ENCODE measurements around the gene LPCAT4. TPM values are rescaled to one million over a fixed set of nuclear protein-coding genes. Genes with fewer than 3 reads are reported as not detected.
"Not testable (repeated sequence)": the region's sequence is repeated elsewhere in the genome, so short reads cannot be mapped to it uniquely, and the experiment has no call there.

The LPCAT4 gene
- 34.3 TPM for total RNA-seq
- long read RNA-seq, transcript LPCAT4-201 (14 exons, 2,262 nt) = major isoform, 7 of 25 reads
- long read RNA-seq, partial matches to known transcripts = 14 of 25 reads
- long read RNA-seq, other reads (novel, unspliced or antisense) = 4 of 25 reads

DNA sequence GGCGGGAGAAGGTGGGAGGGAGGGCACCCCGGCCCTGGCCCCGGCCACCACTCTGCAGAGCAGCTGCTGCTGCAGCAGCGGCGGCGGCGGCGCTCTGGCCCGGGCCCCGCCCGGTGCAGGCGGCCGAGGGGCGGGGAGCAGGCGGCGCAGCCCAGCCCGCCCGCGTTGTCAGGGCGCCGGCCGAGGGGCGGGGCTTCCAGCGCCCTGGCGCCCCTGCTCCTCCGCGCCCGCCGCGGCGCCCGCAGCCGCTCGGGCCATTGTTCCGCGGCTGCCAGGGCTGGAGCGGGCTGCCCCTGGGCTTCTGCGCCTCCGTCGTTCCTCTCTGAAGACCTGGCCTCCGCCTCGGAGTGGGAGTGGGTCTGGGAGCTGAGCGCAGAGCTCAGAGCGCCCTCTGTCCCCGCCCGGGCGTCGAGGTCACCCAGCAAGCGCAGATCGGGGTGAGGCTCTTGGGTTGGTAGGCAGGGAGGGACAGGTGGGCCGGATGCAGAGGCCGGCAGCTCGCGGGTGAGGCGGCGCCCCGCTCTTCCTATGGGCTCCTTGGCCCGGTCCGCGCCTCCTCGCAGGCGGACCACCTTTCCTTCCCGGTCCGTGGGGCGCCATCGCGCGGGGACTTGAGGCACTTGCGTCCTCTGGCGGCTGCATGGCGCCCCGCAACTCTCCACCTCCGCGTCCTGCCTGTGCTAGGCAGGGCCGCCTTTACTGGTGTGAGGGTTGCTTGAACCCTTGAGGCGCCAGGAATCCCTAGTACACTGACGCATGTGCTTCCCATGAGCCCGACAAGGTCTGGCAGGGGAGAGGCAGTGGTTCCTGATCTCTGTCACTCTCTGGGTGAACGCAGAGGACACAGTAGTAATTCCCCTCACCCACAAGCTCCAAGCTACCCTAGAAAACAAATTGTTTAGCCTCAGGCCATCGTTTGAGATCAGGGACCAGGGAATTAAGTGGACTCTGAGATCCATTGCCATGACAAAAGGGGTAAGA is at the start of gene LPCAT4:
Gene LPCAT4, minus strand, starts transcription at position 96 of the 981 bp plus-strand sequence. CDS start 96 bp downstream, outside the sequence.
- peak; percentile 94 for DNase-seq (ENCODE audit: low spot score)
- intact Hi-C loops (cut with DNase I) = loop anchor here (1.0 to 5.0 kb wide), 3 partner anchors 24 to 265 kb away; partner anchors contain the start of genes EMC7, NOP10, NUTM1 and PGBD4

DNA sequence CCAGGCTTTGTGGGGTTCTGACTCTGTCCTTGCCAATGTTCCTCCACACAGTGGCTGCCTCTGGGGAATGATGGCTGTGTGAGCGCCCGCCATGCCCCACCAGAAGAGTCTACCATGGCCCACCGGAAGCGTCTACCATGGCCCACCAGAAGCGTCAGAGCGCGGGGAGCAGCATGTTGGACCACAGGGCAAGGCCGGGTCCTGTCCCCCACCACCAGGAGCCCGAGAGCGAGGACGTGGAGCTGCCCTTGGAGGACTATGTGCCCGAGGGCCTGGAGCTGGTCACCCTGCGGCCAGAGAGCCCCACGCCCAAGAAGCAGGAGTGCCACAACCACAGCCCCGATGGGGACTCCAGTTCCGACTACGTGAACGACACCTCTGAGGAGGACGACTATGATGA is 42.5 kb upstream of the LPCAT4 start:
- DNase-seq (ENCODE audit: low spot score); intact Hi-C loops (cut with DNase I): not testable (repeated sequence)

DNA sequence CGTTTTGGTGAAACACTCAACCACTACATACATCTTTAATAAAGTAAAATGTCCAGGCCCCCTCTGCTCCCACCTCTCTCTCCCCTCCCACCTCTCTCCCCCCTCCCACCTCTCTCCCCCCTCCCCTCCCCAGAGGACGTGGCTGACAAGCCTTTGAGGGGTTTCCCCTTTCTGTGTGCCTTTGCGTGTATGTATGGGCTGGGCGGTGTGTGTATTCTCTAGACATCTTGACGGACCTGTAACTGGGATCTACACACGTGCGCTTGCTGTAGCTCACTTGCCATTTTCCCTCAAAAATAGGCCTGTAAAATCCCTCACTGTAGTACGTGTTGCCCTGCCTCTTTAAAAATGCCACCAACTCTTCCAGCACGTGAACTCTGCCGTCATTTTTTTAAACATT is 42.0 kb upstream of the LPCAT4 start:
- DNase-seq (ENCODE audit: low spot score); intact Hi-C loops (cut with DNase I): not testable (repeated sequence)

DNA sequence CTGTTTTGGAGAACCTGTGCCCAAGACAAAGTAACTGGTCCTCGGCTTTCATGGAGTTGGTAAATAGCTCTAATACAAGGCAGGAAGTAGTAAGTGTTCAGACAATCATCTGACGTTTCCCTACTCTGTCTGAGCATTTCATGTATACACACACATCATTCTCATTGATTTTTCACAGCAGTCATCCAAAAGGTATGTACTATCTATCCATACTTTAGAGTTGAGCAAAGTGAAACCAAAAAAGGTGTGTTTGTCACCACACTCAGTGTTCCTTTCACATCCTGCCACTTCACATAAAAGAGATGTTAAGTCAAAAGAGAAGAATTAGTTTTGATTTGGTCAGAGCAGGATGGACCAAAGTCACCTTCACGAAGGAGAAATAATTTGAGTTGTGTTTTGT is 36.9 kb upstream of the LPCAT4 start:
- intact Hi-C loops (cut with DNase I) = not testable (repeated sequence)

DNA sequence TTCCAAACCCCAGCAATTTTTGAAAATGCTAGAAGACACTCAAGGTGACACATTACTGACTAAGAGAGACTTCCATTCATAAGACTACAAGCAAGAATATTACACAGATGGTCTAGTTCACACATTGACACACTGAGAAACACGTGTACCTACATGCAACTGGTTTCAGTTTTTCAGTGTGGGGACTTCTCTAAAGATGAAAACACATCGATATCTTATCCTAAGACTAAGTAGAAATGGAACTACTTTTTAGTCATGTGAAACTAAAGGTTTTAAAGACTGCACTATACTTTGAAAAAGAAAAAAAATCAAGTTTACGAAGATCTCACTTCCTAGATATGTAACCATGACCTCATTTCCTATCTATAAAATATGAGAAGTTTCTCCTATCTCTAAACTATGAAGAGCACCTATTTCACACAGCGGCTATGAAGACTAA is 36.2 kb upstream of the LPCAT4 start:
- DNase-seq (ENCODE audit: low spot score); intact Hi-C loops (cut with DNase I): not testable (repeated sequence)

More for the DNA sequence above, 36.9 kb upstream of the LPCAT4 start:
- not testable (repeated sequence) for DNase-seq (ENCODE audit: low spot score)

DNA sequence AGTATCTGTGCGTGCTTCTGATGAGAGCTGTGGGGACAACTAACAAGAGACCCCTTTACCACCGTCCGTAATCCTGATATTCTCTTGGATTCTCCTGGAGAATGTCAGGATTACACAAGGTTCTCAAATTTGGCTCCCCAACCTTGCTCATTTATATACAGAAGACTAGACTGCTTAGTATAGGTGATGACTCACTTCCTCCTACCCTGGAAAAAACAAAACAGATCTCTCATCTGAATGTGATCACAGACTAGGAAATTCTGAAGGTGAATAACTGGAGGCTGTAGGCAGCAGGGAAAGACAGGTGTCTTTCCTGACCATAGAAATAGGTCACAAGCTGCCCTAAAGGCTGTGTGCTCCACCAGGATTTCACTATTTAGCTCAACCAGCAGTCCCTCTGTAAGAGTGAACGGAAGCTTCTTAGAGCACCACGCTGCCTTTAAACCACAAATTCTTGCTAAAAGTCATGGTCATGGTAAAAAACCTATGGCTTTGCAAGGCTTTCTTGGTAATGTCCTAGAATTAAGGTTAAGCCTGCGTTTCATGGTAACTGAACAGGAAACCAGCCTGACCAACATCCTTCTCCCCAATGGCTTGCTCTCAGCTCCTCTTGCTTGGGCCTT is 30.8 kb upstream of the LPCAT4 start:
- intact Hi-C loops (cut with DNase I); DNase-seq (ENCODE audit: low spot score): not testable (repeated sequence)

DNA sequence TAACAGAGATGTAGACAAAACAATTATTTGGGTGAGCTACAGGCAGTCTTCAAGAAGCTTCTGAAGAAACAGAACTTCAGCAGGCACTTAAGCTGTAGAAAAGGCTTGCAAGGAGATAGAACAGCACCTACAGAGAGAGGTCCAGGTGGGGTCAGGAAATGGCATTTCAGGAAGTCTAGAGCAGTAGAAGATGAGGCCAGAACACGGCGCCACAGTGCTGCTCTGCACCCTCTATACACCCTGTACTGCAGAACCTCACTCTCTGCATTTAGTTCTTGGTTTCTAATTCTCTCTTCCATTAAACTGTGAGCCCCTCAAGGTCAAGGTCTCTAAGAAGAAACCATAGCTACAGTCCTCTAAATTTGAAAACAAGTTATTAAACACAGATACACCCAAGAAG is 26.0 kb upstream of the LPCAT4 start:
- DNase-seq (ENCODE audit: low spot score); intact Hi-C loops (cut with DNase I): not testable (repeated sequence)

DNA sequence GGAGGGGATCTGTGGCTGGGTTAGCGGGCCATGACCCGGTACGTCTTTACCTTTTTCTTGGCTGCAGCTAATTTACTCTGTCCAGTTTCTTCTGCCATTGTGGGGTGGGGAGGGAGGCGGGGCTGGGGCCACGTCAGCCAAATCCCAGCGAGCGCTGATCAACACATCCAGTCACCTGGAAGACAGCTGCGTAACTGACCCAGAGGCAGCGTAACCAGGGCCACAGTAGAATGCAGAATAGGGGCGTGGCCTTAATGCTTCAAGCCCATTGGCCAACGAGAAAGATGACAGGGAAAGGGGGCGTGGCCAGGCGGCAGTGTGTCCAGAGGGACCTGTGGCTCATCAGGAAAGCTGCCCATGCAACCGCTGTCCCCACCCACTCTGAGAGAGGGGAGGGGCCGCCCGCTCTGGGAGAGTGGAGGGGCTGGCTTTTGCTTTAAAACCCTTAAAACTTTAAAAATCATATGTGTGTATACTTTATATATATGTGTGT is 22.6 kb upstream of the LPCAT4 start:
- DNase-seq (ENCODE audit: low spot score); intact Hi-C loops (cut with DNase I): not testable (repeated sequence)

DNA sequence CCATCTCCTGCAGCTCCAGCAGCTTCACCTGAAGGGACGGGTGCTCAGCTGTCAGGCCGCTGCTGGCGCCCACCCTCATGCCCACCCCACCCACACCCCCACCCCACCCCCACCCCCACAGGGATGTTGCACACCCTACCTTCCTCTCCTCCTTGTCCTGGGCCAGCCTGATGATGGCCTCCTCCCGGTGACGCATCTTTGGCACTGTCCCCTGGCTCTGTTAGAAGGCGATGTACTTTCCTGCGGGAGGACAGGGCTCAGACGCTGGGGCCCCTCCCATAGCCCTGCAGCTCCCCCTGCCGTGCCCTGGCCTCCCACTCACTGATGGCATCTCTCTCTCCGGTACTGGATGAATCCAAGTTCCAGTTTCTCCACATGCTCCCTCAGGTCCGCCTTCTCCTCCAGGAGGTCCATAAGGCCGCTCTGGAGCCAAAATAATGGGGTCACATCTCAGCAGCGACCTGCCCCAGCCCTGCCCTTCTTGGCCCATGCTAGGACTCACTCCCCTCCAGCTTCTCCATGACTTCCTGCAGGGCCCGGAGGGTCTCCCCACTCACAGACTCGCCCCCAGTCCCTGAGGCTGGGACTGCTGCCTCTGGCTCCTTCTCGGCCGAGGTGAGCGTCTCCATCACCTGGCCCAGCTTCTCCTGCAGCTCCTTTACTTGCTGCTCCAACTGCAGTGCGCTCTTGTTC is 15.0 kb upstream of the LPCAT4 start:
- intact Hi-C loops (cut with DNase I); DNase-seq (ENCODE audit: low spot score): not testable (repeated sequence)

DNA sequence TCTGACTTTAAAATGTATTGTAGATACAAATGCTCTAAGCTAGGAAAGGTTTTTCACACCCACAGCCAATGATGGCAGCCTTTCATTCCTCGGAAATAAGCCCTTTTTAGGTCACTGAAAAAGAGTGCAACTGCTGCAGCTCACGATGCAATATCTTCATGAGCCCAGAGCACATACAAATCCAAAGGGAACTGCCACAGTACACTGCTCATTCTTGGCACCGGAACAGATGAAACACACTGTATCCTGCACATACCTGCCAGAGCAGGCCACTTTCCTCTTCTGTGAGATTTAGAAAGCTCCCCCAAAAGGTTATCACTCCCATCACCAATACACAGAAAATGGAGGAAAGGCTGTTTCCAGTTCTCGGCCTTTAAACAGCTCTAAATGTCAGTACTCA is 13.5 kb upstream of the LPCAT4 start:
- intact Hi-C loops (cut with DNase I); DNase-seq (ENCODE audit: low spot score): not testable (repeated sequence)

DNA sequence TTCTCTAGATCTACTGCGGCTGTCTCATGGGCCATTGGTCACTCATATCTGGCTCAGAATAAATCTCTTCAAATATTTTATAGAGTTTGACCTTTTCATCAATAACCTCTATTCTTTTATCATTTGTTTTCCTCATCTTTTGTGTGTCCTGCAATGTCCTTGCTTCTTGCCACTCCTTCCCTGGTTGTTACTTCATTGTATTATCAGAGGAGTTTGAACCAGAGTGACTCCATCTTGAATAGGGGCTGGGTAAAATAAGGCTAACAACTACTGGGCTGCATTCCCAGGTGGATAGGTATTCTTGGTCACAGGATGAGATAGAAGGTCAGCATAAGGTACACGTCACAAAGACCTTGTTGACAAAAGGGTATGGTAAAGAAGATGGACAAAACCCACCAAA is 9.9 kb upstream of the LPCAT4 start:
- no peak for DNase-seq (ENCODE audit: low spot score)
- intact Hi-C loops (cut with DNase I) = no loop called here

DNA sequence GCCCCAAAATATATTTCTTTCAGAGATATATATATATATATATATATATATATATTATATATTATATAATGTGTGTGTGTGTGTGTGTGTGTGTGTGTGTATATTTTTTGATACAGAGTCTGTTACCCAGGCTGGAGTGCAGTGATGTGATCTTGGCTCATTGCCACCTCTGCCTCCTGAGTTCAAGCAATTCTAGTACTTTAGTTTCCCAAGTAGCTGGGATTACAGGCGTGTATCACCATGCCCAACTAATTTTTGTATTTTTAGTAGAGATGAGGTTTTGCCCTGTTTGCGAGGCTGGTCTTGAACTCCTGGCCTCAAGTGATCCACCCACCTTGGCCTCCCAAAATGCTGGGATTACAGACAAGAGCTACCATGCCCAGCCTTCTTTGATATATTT is 8.5 kb upstream of the LPCAT4 start:
- intact Hi-C loops (cut with DNase I); DNase-seq (ENCODE audit: low spot score): not testable (repeated sequence)

DNA sequence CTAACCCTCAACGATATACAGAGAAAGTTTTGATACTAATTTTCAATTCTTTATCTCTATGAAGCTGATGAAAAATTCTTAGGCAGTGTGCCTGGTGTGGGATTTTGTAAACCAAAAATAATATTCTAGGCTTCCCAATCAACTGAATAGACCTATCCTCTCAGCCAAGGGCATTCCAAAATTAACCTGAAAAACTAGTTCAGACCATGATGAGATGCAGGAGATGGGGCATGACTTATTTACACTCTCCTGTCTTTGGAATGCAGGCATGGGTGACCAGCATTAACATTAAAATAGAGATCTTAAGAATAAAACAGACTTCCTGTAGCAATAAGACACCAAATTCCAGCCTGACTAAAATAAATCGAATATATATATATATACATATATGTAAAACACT is 7.8 kb upstream of the LPCAT4 start:
- no peak for DNase-seq (ENCODE audit: low spot score)
- intact Hi-C loops (cut with DNase I) = no loop called here

- intact Hi-C loops (cut with DNase I) = no loop called here
- no peak for DNase-seq (ENCODE audit: low spot score)
Observed at GRCh38 chr15:34373951-34374350, 7.0 kb upstream of the LPCAT4 start.

DNA sequence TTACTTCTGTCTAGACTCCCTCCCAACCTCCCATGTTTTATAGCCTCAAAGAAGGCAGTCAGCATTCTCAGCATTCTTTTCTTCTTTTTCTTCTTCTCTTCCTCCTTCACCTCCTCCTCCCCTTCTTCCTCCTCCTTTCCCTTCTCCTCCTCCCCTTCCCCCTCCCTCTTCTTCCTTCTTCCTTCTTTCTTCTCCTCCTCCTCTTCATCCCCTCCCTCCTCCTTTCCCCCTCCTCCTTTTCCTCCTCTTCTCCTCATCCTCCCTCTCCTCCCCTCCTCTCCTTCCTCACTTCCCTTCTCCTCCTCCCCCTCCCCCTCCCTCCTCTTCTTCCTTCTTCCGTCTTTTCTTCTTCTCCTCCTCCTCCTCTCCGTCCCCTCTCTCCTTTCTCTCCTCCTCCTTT is 3.6 kb upstream of the LPCAT4 start:
- DNase-seq (ENCODE audit: low spot score) = no peak
- intact Hi-C loops (cut with DNase I) = no loop called here

GRCh38 chr15:34370129-34370528 is 3.1 kb upstream of the LPCAT4 start:
- no peak for DNase-seq (ENCODE audit: low spot score)
- intact Hi-C loops (cut with DNase I) = no loop called here

- intact Hi-C loops (cut with DNase I) = loop anchor here (1.0 to 5.0 kb wide), 3 partner anchors 23 to 264 kb away; partner anchors contain the start of genes EMC7, NOP10, NUTM1 and PGBD4
- DNase-seq (ENCODE audit: low spot score) = peak; percentile 84
Observed at GRCh38 chr15:34366271-34367065, 528 bp downstream of the LPCAT4 start.

- intact Hi-C loops (cut with DNase I) = loop anchor here (5.0 kb wide), 2 partner anchors 124 to 264 kb away; partner anchors contain the start of genes EMC7 and PGBD4
Observed at GRCh38 chr15:34365836-34366235, 1.2 kb downstream of the LPCAT4 start.

More at GRCh38 chr15:34365836-34366235, 1.2 kb downstream of the LPCAT4 start:
- no peak for DNase-seq (ENCODE audit: low spot score)
